Chondrocyte (in vitro differentiated cells): Measurements from ENCODE around the gene IL1RL2. TPM values are rescaled to one million over a fixed set of nuclear protein-coding genes. Genes with fewer than 3 reads are reported as not detected.

ENCODE experiments used
- DNase-seq: peaks from one replicate; pipeline ENCODE4 v3.0.0; 2021; ENCODE audit warnings: mixed read lengths, low spot score
- H3K27ac Mint-ChIP-seq: one replicate; pipeline ENCODE4 v1.8.0; 2021; ENCODE audit warnings: mild to moderate bottlenecking, moderate library complexity, mixed read lengths; ENCODE audit not compliant: unreplicated experiment
- H3K27me3 Mint-ChIP-seq: 2 replicates; pipeline ENCODE4 v1.8.0; 2021; ENCODE audit warnings: low read depth, mixed read lengths
- H3K36me3 Mint-ChIP-seq: 2 replicates; pipeline ENCODE4 v1.8.0; 2021; ENCODE audit warnings: low read depth, mixed read lengths
- H3K4me1 Mint-ChIP-seq: 2 replicates; pipeline ENCODE4 v1.8.0; 2021; ENCODE audit warnings: low read depth, mild to moderate bottlenecking, mixed read lengths
- H3K4me3 Mint-ChIP-seq: one replicate; pipeline ENCODE4 v1.8.0; 2021; ENCODE audit warnings: mild to moderate bottlenecking, moderate library complexity, mixed read lengths; ENCODE audit not compliant: unreplicated experiment
- H3K9me3 Mint-ChIP-seq: 2 replicates; pipeline ENCODE4 v1.8.0; 2021; ENCODE audit warnings: low read depth, mixed read lengths
- total RNA-seq: library from RNA; stranded (reverse); gene quantifications from 3 replicates; pipeline ENCODE4 v1.2.1, GENCODE V29; 2021
- TF ChIP-seq, protein P1 (sequence below): fragments of 200-600 bp; sonication (generic); IDR thresholded peaks from 2 replicates; pipeline ENCODE4 v1.5.0; 2021; ENCODE audit warnings: antibody characterized with exemption, mild to moderate bottlenecking, moderate library complexity

The IL1RL2 gene
- total RNA-seq, 1 donor from 2014 or later: 0.07 TPM

DNA sequence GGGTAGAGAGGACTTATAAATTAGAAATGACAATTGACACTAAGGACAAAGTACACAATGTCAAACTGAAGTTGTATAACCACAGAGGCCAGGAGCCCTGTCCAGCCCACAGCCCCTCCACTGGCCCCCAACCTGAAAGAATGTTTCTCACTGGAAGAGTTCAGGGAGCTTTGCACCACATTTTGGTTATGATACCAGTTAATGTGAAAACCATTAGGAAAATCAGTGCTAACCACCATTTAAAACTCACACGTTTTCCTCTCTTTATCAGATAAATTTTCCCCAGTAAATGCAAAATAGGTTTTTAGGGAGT, 6.2 kb upstream of the IL1RL2 start:
- no peaks in the 10 kb centered on the region for H3K27me3 Mint-ChIP-seq
- peaks cover 21% of the 10 kb centered on the region for H3K36me3 Mint-ChIP-seq
- no peak overlapping the region for H3K4me3 Mint-ChIP-seq
- TF ChIP-seq, protein P1, sequence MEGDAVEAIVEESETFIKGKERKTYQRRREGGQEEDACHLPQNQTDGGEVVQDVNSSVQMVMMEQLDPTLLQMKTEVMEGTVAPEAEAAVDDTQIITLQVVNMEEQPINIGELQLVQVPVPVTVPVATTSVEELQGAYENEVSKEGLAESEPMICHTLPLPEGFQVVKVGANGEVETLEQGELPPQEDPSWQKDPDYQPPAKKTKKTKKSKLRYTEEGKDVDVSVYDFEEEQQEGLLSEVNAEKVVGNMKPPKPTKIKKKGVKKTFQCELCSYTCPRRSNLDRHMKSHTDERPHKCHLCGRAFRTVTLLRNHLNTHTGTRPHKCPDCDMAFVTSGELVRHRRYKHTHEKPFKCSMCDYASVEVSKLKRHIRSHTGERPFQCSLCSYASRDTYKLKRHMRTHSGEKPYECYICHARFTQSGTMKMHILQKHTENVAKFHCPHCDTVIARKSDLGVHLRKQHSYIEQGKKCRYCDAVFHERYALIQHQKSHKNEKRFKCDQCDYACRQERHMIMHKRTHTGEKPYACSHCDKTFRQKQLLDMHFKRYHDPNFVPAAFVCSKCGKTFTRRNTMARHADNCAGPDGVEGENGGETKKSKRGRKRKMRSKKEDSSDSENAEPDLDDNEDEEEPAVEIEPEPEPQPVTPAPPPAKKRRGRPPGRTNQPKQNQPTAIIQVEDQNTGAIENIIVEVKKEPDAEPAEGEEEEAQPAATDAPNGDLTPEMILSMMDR: no peak
- no peak overlapping the region for H3K27ac Mint-ChIP-seq
- peaks cover 8% of the 10 kb centered on the region for H3K4me1 Mint-ChIP-seq
- DNase-seq: no peak
- no peaks in the 10 kb centered on the region for H3K9me3 Mint-ChIP-seq

DNA sequence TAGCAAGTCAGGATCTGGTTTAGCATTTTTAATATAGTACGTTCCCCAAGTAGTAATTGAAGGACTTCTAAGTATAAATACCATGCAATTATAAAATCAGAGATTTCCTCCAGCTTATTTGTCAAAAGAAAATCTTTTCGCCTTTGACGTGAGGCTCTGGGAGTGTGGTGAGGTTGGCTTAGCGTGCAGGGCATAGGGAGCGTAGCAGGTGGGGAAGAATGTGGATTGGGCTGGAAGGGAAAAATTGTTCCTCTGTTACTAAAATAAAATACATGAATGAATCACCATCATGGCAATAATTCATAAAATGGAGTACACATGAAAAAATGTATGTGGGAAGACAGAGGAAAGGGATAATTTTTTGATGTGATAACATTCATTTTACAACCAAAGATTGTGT, 5.4 kb upstream of the IL1RL2 start:
- Mint-ChIP-seq H3K27ac (no peak overlapping the region), H3K4me3 (no peak overlapping the region), H3K27me3 (no peaks in the 10 kb centered on the region), H3K36me3 (peaks cover 17% of the 10 kb centered on the region), H3K4me1 (peaks cover 8% of the 10 kb centered on the region), H3K9me3 (no peaks in the 10 kb centered on the region)
- TF ChIP-seq, protein P1: no peak
- no peak for DNase-seq

DNA sequence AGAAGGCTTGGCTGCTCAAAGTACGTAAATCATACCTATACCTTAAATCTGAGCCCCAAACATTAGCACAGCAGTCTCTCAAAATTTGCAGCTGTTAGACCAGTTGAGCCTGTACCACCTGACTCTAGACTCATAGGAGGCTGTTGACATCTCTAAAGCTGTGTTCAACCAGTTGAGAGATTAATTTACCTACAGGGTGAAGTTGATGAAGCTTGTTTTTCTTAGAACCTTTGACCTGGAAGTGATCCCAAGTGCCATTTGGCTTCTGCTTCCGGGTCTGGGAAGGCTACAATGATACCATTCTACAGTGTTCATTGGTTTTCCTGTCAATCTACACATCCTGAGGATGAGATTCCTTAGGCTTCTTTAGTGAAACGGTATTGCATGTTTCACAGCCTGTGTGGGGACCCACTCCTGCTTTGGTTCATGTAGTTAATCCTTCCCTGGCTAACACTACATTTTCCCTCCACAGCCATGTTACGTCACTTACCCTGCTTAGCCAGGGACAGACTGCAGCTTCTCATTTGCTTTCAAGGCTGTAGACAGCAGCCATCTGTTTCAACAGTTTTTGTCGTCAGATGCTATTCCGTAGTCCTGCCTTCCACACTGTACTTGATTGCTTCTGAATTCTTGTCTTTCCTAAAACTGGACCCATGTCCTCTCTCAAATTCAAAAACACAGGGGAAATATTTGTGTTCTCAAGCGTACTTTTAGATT, 4.7 kb upstream of the IL1RL2 start:
- DNase-seq: no peak

DNA sequence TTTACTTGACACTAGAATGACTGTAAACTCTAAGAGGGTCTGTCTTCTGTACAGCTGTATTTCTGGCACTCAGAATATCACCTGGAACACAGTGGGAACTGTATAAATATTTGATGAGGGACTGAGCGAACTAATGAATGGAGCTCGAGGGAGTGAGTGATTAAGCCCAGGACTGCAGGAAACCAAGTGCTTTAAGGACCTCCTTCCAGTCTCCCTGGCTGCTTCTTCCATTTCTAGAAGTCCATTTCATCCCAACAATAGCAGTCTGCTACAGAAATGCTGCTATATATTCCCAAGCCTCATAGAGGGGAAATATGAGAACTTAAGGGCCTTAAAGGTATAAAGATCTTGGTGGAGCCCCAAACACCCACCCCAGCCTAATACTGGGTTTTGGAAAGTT, 2.8 kb upstream of the IL1RL2 start:
- Mint-ChIP-seq H3K4me1 (peaks cover 13% of the 10 kb centered on the region), H3K9me3 (no peaks in the 10 kb centered on the region), H3K36me3 (peaks cover 2% of the 10 kb centered on the region), H3K27me3 (peaks cover 3% of the 10 kb centered on the region), H3K4me3 (no peak overlapping the region), H3K27ac (no peak overlapping the region)
- TF ChIP-seq, protein P1: no peak
- DNase-seq: no peak

More for the DNA sequence above, 4.7 kb upstream of the IL1RL2 start:
- Mint-ChIP-seq H3K4me3 (no peak overlapping the region), H3K27ac (no peak overlapping the region), H3K9me3 (no peaks in the 10 kb centered on the region), H3K4me1 (peaks cover 8% of the 10 kb centered on the region), H3K36me3 (peaks cover 13% of the 10 kb centered on the region), H3K27me3 (no peaks in the 10 kb centered on the region)
- TF ChIP-seq, protein P1: no peak

DNA sequence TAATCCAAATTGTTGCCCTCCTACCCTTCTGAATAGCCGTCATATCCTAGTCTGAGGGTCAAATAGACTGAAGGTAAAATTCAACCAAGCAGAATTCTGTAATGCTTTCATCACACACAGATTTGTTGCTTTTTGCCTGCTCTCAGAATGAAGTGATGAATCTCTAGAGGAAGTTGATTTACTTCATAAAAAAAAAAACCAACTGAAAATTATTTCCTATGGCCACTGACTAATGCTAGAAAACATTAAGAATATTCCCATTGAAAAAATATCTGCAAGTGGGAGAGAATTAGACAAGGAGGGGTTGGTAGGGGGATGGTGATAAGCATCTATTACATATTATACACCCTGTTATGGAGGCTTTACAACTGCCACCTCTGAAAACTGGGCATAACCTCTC, 2.3 kb upstream of the IL1RL2 start:
- no peaks in the 10 kb centered on the region for H3K9me3 Mint-ChIP-seq
- no peak overlapping the region for H3K27ac Mint-ChIP-seq
- peaks cover 3% of the 10 kb centered on the region for H3K27me3 Mint-ChIP-seq

More for the DNA sequence above, 2.3 kb upstream of the IL1RL2 start:
- Mint-ChIP-seq H3K4me1 (peaks cover 13% of the 10 kb centered on the region), H3K4me3 (no peak overlapping the region), H3K36me3 (no peaks in the 10 kb centered on the region)
- TF ChIP-seq, protein P1: no peak
- no peak for DNase-seq
